ENCODE measurements around the gene POLL.
"Not testable (repeated sequence)": the region's sequence is repeated elsewhere in the genome, so short reads cannot be mapped to it uniquely, and the experiment has no call there.

DNA sequence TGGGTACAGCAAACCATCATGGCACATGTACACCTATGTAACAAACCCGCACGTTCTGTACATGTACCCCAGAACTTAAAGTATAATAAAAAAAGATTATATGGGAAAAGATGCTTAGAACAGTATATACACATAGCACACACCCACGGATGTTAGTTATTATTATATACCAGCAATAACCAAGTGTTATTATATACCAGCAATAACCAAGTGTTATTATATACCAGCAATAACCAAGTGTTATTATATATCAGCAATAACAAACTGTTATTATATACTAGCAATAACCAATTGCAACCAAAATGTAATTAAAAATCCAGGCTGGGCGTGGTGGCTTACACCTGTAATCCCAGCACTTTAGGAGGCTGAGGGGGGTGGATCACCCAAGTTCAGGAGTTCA lies 45.5 kb upstream of the POLL start:
- TF ChIP-seq, protein P1, sequence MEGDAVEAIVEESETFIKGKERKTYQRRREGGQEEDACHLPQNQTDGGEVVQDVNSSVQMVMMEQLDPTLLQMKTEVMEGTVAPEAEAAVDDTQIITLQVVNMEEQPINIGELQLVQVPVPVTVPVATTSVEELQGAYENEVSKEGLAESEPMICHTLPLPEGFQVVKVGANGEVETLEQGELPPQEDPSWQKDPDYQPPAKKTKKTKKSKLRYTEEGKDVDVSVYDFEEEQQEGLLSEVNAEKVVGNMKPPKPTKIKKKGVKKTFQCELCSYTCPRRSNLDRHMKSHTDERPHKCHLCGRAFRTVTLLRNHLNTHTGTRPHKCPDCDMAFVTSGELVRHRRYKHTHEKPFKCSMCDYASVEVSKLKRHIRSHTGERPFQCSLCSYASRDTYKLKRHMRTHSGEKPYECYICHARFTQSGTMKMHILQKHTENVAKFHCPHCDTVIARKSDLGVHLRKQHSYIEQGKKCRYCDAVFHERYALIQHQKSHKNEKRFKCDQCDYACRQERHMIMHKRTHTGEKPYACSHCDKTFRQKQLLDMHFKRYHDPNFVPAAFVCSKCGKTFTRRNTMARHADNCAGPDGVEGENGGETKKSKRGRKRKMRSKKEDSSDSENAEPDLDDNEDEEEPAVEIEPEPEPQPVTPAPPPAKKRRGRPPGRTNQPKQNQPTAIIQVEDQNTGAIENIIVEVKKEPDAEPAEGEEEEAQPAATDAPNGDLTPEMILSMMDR (IDR thresholded peaks at IDR 0.05) = not testable (repeated sequence)
- TF ChIP-seq POLR2A (IDR thresholded peaks at IDR 0.05) = not testable (repeated sequence)
